Suprapubic skin (tissue), 3 donors: Measurements from ENCODE around the gene RHBDL2.

Experiments used
- POLR2A ChIP-seq, 2 donors: fragments of 450-650 bp; IDR thresholded peaks; one replicate each; pipeline ENCODE4 v1.6.1; 2017; ENCODE audit warnings: antibody characterized with exemption in 2 of 2, mild to moderate bottlenecking in 2 of 2, moderate library complexity in 2 of 2
- TF ChIP-seq, protein P1 (sequence below), 2 donors: fragments of 200-600 bp in 1 of 2; fragments of 450-650 bp in 1 of 2; sonication (generic) in 1 of 2; IDR thresholded peaks; one replicate each; pipeline ENCODE4 v1.5.1; 2016 to 2019; ENCODE audit warnings: antibody characterized with exemption in 2 of 2, mild to moderate bottlenecking in 1 of 2, moderate library complexity in 1 of 2

DNA sequence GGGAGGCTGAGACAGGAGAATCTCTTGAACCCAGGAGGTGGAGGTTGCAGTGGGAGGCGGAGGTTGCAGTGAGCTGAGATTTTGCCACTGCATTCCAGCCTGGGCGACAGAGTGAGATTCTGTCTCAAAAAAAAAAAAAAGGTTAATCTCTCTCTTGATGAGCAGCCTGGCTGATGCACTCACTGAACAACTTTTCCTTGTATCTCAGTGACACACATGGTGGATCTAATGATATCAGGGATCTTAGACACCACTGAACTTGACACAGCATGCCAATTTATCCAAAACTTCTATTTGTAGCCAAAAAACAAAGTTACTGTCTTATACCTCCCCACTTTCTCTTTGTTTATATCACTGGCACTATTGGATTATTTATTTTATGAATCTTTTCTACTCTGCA is 16.2 kb downstream of the RHBDL2 start:
- TF ChIP-seq, protein P1, sequence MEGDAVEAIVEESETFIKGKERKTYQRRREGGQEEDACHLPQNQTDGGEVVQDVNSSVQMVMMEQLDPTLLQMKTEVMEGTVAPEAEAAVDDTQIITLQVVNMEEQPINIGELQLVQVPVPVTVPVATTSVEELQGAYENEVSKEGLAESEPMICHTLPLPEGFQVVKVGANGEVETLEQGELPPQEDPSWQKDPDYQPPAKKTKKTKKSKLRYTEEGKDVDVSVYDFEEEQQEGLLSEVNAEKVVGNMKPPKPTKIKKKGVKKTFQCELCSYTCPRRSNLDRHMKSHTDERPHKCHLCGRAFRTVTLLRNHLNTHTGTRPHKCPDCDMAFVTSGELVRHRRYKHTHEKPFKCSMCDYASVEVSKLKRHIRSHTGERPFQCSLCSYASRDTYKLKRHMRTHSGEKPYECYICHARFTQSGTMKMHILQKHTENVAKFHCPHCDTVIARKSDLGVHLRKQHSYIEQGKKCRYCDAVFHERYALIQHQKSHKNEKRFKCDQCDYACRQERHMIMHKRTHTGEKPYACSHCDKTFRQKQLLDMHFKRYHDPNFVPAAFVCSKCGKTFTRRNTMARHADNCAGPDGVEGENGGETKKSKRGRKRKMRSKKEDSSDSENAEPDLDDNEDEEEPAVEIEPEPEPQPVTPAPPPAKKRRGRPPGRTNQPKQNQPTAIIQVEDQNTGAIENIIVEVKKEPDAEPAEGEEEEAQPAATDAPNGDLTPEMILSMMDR (IDR thresholded peaks at IDR 0.05) = no peak
- no peak for TF ChIP-seq POLR2A (IDR thresholded peaks at IDR 0.05)
